GM12874 (cell line): ENCODE measurements around the gene PEMT.

Experiments
- TF ChIP-seq, protein P1 (sequence below): IDR thresholded peaks from 2 replicates; pipeline ENCODE4 v1.5.1; 2011; ENCODE audit warnings: low read depth, mild to moderate bottlenecking, control low read depth, low read length, moderate library complexity; ENCODE audit not compliant: insufficient read depth

Gene PEMT

DNA sequence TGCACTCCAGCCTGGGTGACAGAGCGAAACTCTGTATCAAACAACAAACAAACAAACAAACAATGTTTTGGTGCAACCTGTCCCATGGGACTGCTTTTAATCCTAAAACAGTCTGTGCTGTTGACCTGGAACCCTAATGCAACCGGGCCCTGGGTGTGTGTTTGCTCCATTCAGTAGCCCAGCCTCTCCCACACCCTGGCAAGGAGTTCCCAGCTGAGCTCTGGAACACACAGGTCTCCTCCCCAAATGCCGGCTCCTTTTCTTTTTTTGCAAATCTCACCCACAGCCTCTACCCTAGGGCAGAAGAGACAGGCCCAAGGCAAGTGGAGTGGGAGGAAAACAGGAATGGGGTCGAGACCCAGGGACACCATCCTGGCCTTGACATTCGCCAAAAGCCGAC is 65.6 kb downstream of the PEMT start:
- TF ChIP-seq, protein P1, sequence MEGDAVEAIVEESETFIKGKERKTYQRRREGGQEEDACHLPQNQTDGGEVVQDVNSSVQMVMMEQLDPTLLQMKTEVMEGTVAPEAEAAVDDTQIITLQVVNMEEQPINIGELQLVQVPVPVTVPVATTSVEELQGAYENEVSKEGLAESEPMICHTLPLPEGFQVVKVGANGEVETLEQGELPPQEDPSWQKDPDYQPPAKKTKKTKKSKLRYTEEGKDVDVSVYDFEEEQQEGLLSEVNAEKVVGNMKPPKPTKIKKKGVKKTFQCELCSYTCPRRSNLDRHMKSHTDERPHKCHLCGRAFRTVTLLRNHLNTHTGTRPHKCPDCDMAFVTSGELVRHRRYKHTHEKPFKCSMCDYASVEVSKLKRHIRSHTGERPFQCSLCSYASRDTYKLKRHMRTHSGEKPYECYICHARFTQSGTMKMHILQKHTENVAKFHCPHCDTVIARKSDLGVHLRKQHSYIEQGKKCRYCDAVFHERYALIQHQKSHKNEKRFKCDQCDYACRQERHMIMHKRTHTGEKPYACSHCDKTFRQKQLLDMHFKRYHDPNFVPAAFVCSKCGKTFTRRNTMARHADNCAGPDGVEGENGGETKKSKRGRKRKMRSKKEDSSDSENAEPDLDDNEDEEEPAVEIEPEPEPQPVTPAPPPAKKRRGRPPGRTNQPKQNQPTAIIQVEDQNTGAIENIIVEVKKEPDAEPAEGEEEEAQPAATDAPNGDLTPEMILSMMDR: no peak

DNA sequence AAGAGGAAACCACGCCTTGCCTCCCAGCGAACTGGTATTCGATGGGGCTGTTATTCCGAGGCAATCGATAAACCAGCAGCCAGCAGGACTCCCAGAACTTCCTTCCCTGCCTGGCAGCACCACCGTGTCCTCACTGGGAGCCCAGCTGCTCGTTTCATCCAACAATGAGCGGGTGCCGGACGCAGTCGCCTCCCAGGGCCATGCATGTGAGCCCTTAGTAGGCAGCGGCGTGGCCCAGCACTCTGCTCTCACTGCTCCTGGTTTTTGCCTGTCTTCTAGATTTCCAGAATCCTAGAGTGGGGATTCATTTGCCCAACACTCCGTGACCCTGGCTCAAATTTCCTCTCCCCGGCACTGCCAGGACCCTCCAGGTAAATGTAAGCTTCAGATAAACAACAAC is 66.2 kb downstream of the PEMT start:
- TF ChIP-seq, protein P1: no peak

DNA sequence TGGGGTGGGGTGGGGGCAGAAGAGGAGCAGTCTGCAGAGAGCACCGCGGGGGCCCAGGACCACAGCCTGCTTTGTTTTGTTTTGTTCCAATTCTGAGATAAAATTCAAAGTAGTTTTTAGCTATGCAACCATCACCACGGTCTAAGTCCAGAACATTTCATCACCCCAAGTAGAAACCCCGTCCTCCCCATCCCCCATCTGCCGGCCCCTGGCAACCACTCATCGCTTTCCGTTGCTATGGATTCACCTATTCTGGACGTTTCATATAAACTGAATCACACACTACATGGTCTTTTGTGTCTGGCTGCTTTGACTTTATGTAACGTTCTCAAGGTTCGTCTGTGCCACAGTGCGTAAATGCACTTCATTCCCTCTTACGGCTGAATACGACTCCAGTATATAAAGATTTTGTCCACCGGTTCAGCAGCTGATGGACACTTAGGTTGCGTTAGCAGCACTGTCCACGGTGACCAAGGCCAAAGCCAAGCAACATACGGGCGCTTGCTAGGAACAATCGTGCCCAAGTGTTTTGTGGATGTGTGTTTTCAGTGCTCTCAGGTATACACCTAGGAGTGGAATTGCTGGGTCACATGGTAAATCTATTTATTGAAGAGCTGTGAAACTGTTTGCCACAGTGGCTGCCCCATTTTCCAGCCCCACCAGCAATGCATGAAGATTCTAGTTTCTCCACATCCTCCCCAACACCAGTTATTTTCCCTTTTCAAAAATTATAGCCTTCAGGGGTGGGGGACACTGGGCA is 67.6 kb downstream of the PEMT start:
- TF ChIP-seq, protein P1: no peak

DNA sequence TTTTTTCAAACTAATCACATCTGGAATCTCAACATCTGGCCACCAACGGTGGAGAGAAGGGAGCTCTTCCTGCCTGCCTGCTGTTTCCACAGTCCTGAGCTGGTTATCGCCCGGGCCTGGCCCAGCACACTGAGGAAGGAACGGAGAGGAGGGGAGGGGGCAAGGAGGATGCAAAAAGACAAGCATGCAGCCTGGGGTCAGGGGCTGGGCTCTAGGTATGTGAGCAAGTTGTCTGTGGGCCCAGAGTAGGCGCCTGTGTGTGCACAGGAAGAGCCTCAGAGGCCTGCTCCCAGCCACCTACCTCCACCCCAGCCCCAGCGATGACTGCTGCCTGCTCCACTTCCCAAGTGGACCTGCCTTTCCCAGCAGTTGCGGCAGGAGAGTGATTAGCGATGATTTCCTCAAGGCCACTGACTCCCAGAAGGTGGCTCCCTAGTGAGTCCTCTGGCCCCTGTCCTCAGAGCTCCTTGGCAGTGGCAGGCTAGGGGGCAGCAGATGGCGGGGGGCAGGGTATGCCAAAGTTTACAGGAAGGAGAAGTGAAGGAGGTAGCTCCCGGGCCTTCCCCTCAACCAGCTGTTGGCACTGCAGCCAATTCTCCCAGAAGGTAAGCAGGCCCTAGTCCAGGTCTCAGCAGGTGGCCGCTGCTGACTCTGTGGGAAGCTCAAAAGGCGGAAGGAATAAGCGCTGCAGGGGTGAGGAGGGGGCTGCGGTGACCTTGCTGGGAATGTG is 68.3 kb downstream of the PEMT start:
- TF ChIP-seq, protein P1: no peak

DNA sequence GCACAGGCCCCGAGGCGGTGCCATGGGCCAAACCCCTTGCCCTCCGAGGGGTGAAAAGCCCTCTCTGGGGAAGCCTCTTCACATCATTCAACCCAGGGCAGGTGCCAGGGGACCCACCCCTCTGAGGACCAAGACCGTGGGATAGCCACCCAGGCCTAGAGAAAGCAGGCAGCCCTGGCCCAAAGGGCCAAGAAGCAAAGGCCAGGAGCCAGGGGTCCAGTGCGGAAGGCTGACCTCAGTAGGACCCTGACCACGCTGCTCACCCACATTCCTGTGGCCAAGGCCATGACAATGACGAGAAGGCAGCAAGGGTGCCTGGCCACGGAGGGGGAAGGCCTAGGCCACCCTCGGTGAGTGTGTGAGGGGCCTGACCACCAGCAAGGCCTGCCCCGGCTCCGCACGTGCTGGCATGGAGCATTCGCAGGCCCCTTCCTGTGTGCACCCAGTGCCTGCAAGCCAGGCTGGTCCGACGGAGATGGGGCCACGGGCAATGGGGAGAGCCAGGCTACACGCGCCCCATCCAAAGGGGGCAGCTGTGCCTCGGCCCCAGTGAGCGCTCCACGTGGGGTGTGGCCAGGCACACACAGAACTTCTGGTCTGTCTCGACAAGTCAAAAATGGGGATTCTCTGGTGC is 70.8 kb downstream of the PEMT start:
- TF ChIP-seq, protein P1: no peak

DNA sequence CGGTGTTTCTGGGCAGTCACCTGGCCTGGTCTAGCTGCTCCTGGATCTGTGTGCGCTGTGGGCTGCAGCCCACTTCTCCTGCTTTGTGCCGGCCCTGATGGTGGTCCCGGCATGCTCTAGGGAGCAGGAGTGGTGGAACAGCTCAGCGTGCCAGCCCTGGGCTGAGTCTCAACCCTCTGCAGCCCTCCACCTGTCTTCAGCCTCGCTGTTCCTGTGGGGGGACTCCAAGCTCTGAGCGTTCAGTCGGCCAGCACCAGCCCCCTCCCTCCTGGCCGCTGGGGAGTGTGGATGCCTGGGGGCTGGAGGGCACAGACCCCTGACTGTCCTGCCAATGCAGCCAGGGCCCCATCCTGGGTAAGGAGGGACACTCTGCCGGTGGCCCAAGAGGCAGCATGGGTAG is 71.6 kb downstream of the PEMT start:
- TF ChIP-seq, protein P1: no peak

DNA sequence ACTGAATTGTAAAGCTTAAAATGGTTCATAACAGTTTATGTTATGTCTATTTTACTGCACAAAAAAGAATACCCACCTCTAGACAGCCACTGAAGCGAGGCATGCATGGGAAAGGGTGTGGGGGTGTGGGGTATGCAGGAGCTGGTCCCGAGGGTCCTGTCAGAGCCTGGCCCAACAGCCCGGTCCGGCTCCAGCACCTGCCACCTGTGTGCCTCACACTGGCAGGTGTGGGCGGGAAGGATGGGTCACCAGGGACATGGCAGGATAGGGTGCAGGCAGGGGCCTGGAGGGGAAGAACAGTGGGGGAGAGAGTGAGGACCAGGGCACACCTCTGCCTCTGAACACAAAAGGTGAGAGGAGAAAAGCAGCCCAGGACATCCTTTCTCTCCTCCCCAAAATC is 72.6 kb downstream of the PEMT start:
- TF ChIP-seq, protein P1: no peak
